Thyroid gland (tissue), 4 donors: ENCODE data around the gene MRRF.

Experiments
- POLR2A ChIP-seq, 2 donors: fragments of 450-650 bp; IDR thresholded peaks; one replicate each; pipeline ENCODE4 v1.6.1; 2017; ENCODE audit warnings: antibody characterized with exemption in 2 of 2, mild to moderate bottlenecking in 2 of 2, moderate library complexity in 1 of 2
- TF ChIP-seq, protein P1 (sequence below), 6 experiments: fragments of 200-600 bp in 3 of 6; fragments of 450-650 bp in 3 of 6; sonication (generic) in 3 of 6; IDR thresholded peaks; one replicate each; pipeline ENCODE4 v1.5.1; 2016 to 2019; ENCODE audit warnings: antibody characterized with exemption in 6 of 6, mild to moderate bottlenecking in 2 of 6, inconsistent platforms in 1 of 6, moderate library complexity in 1 of 6

DNA sequence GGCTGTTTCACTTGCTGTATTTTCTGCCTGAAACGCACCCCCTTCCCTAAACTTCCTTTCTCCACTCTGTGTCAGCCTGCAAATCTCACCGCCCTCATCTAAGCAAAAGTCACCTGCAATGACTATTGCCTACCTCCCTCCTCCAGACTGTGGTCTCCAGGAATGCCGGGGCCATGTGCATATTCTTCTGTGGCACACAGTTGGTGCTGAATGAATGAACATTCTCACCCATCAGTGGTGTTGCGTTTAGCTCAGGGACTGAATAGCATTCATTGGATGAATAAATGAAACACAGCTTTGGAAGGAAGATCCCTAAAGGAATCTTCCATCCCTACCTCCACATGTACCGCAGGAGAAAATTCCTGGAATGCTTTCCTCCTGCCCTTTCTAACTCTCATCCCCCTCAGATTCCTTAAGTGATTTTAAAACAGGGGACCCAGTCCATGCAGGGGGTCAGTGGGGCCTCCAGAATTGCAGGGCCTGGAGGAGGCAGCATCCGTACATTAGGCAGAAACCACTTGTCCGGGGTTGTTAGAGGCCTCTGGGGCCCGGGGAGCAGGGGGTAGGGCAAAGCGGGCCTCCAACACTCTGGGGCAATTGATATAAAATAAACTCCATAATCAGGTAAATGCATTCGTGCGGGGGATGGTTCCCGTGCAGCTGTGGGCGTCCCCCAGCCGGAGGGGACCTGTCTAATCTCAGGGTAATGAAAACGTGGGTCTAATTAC is 77.8 kb downstream of the MRRF start:
- TF ChIP-seq POLR2A (IDR thresholded peaks at IDR 0.05) = no peak
- TF ChIP-seq, protein P1, sequence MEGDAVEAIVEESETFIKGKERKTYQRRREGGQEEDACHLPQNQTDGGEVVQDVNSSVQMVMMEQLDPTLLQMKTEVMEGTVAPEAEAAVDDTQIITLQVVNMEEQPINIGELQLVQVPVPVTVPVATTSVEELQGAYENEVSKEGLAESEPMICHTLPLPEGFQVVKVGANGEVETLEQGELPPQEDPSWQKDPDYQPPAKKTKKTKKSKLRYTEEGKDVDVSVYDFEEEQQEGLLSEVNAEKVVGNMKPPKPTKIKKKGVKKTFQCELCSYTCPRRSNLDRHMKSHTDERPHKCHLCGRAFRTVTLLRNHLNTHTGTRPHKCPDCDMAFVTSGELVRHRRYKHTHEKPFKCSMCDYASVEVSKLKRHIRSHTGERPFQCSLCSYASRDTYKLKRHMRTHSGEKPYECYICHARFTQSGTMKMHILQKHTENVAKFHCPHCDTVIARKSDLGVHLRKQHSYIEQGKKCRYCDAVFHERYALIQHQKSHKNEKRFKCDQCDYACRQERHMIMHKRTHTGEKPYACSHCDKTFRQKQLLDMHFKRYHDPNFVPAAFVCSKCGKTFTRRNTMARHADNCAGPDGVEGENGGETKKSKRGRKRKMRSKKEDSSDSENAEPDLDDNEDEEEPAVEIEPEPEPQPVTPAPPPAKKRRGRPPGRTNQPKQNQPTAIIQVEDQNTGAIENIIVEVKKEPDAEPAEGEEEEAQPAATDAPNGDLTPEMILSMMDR (IDR thresholded peaks at IDR 0.05) = no peak
